Mesenchymal stem cell (in vitro differentiated cells and primary cell): ENCODE measurements around the gene COL3A1.

Experiments used
- DNase-seq: peaks from one replicate; pipeline ENCODE4 v3.0.0-alpha.2; 2013
- H2AFZ ChIP-seq: one replicate; pipeline ENCODE4 v1.6.1; 2013; ENCODE audit warnings: low read depth, mild to moderate bottlenecking, control low read depth, inconsistent platforms, low read length, moderate library complexity
- H2AK5ac ChIP-seq: 2 replicates; pipeline ENCODE4 v1.6.1; 2013; ENCODE audit warnings: low read length, moderate library complexity, mild to moderate bottlenecking, inconsistent platforms; ENCODE audit not compliant: severe bottlenecking
- H2BK120ac ChIP-seq: one replicate; pipeline ENCODE4 v1.6.1; 2013; ENCODE audit warnings: low read depth, mild to moderate bottlenecking, inconsistent platforms, low read length, moderate library complexity
- H2BK12ac ChIP-seq, 2 experiments: one replicate each; pipeline ENCODE4 v1.6.1; 2013; ENCODE audit warnings: inconsistent platforms in 2 of 2, low read length in 2 of 2, mild to moderate bottlenecking in 2 of 2, moderate library complexity in 2 of 2, control low read depth in 1 of 2
- H2BK15ac ChIP-seq: one replicate; pipeline ENCODE4 v1.6.1; 2013; ENCODE audit warnings: mild to moderate bottlenecking, low read depth, inconsistent platforms; ENCODE audit not compliant: poor library complexity, severe bottlenecking
- H2BK5ac ChIP-seq: 2 replicates; pipeline ENCODE4 v1.6.1; 2013; ENCODE audit warnings: low read depth, mild to moderate bottlenecking, low read length, control low read depth, inconsistent platforms; ENCODE audit not compliant: poor library complexity, severe bottlenecking
- H3K14ac ChIP-seq, 2 experiments: one replicate each; pipeline ENCODE4 v1.6.1; 2013; ENCODE audit warnings: inconsistent platforms in 2 of 2, low read length in 2 of 2, control low read depth in 1 of 2, mild to moderate bottlenecking in 1 of 2, moderate library complexity in 1 of 2
- H3K18ac ChIP-seq, 2 experiments: one replicate each; pipeline ENCODE4 v1.6.1; 2013; ENCODE audit warnings: inconsistent platforms in 2 of 2, low read length in 2 of 2, control low read depth in 1 of 2, low read depth in 1 of 2, mild to moderate bottlenecking in 1 of 2
- H3K23ac ChIP-seq, 2 experiments: one replicate each; pipeline ENCODE4 v1.6.1; 2013; ENCODE audit warnings: inconsistent platforms in 2 of 2, low read length in 2 of 2, mild to moderate bottlenecking in 2 of 2, moderate library complexity in 2 of 2, control low read depth in 1 of 2
- H3K27ac ChIP-seq: 2 replicates; pipeline ENCODE4 v1.5.1; 2013; ENCODE audit warnings: mild to moderate bottlenecking, moderate library complexity, low read length, control low read depth, inconsistent platforms; ENCODE audit not compliant: poor library complexity, severe bottlenecking
- H3K27me3 ChIP-seq, 2 experiments: 2 replicates each; pipeline versions ENCODE4 v1.6.1 to v1.7.0; 2013; ENCODE audit warnings: low read length in 2 of 2, mild to moderate bottlenecking in 2 of 2, moderate library complexity in 2 of 2, control low read depth in 1 of 2, inconsistent platforms in 1 of 2; ENCODE audit not compliant: control insufficient read depth in 1 of 2, insufficient read depth in 1 of 2
- H3K36me3 ChIP-seq, 2 experiments: 2 replicates each; pipeline versions ENCODE4 v1.6.1 to v1.7.0; 2013; ENCODE audit warnings: low read length in 2 of 2, control low read depth in 1 of 2, inconsistent platforms in 1 of 2, low read depth in 1 of 2, mild to moderate bottlenecking in 1 of 2; ENCODE audit not compliant: insufficient read depth in 2 of 2, control insufficient read depth in 1 of 2
- H3K4ac ChIP-seq, 2 experiments: one replicate each; pipeline ENCODE4 v1.6.1; 2013; ENCODE audit warnings: inconsistent platforms in 2 of 2, low read length in 2 of 2, mild to moderate bottlenecking in 2 of 2, moderate library complexity in 2 of 2, control low read depth in 1 of 2, low read depth in 1 of 2
- H3K4me1 ChIP-seq: 2 replicates; pipeline ENCODE4 v1.6.1; 2013; ENCODE audit warnings: low read depth, low read length, control low read depth; ENCODE audit not compliant: control insufficient read depth, insufficient read depth
- H3K4me2 ChIP-seq: 2 replicates; pipeline ENCODE4 v1.6.1; 2013; ENCODE audit warnings: low read length, mild to moderate bottlenecking, inconsistent platforms; ENCODE audit not compliant: poor library complexity, severe bottlenecking
- H3K4me3 ChIP-seq, 2 experiments: 2 replicates each; pipeline versions ENCODE4 v1.5.1 to v1.7.0; 2013; ENCODE audit warnings: low read length in 2 of 2, mild to moderate bottlenecking in 2 of 2, control low read depth in 1 of 2, low read depth in 1 of 2; ENCODE audit not compliant: insufficient read depth in 1 of 2
- H3K79me1 ChIP-seq: replicated peaks from 2 replicates; pipeline ENCODE4 v1.6.1; 2013; ENCODE audit warnings: mild to moderate bottlenecking, control low read depth, low read length, inconsistent platforms; ENCODE audit not compliant: poor library complexity, severe bottlenecking
- H3K9ac ChIP-seq: 2 replicates; pipeline ENCODE4 v1.7.0; 2013; ENCODE audit warnings: mild to moderate bottlenecking, low read length, moderate library complexity
- H3K9me3 ChIP-seq: 2 replicates; pipeline ENCODE4 v1.7.0; 2013; ENCODE audit warnings: mild to moderate bottlenecking, low read length; ENCODE audit not compliant: control insufficient read depth
- H4K8ac ChIP-seq: one replicate; pipeline ENCODE4 v1.6.1; 2013; ENCODE audit warnings: inconsistent platforms, mild to moderate bottlenecking, low read length, moderate library complexity
- H4K91ac ChIP-seq: one replicate; pipeline ENCODE4 v1.6.1; 2013; ENCODE audit warnings: mild to moderate bottlenecking, low read length, inconsistent platforms
- WGBS: methylation state at CpG from one replicate; pipeline ENCODE4 v1.1.7; 2013; ENCODE audit warnings: mixed read lengths; 5-methylcytosine and 5-hydroxymethylcytosine counted together

COL3A1 gene

GRCh38 chr2:189020179-189020578 is 46.0 kb downstream of the COL3A1 start:
- Histone ChIP-seq H3K23ac (no peak overlapping the region), H2AK5ac (no peak overlapping the region), H3K79me1 (no peaks in the 10 kb centered on the region), H3K4me1 (no peaks in the 10 kb centered on the region), H3K27ac (no peak overlapping the region), H4K8ac (peak overlapping the region; percentile 5), H3K27me3 (no peaks in the 10 kb centered on the region), H3K18ac (peak overlapping the region in 1 of 2 experiments; percentile 55), H3K14ac (no peak overlapping the region), H2BK15ac (no peak overlapping the region), H2AFZ (no peak overlapping the region), H2BK5ac (no peak overlapping the region), H2BK120ac (no peak overlapping the region), H3K9ac (no peak overlapping the region), H3K4me3 (no peak overlapping the region), H3K4me2 (no peak overlapping the region), H2BK12ac (peak overlapping the region in 1 of 2 experiments; percentile 39), H3K4ac (no peak overlapping the region), H3K9me3 (no peaks in the 10 kb centered on the region), H3K36me3 (no peaks in the 10 kb centered on the region), H4K91ac (peak overlapping the region; percentile 25)
- WGBS, result no CpG with 5 or more reads among the region's 1 CpG
- no peak for DNase-seq

GRCh38 chr2:189022053-189022481 is 47.9 kb downstream of the COL3A1 start:
- Histone ChIP-seq H3K27ac (no peak overlapping the region), H3K23ac (no peak overlapping the region)
- WGBS, result 78% methylated on average over 7 of the region's 7 CpGs

DNA sequence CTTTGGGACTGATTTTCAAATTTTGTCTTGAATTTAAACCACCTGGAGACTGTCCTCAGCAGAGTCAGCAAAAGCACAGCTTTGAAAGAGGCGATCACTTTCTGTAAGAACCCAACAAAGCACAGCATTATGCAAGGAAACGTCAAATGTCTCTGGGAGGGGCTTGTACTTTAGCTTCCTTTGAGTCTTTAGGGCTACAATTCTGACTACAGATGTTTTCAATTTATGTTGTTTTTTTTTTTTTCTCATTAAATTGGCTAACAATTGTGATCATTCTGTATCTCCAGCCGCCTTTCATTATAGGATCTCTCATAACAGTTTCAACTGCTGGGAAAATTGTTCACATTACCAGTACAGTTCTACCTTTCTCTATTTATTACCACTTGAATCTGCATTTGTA is 48.3 kb downstream of the COL3A1 start:
- Histone ChIP-seq H4K91ac (no peak overlapping the region), H3K27ac (no peak overlapping the region), H3K9me3 (no peaks in the 10 kb centered on the region), H4K8ac (no peak overlapping the region), H3K4me3 (peak overlapping the region in 1 of 2 experiments; percentile 42), H2BK5ac (no peak overlapping the region), H3K79me1 (no peaks in the 10 kb centered on the region), H2AK5ac (no peak overlapping the region), H2BK15ac (no peak overlapping the region), H2AFZ (no peak overlapping the region), H3K18ac (no peak overlapping the region), H2BK12ac (no peak overlapping the region), H3K9ac (peak overlapping the region; percentile 96), H3K23ac (no peak overlapping the region), H3K27me3 (no peaks in the 10 kb centered on the region), H2BK120ac (no peak overlapping the region), H3K4me1 (no peaks in the 10 kb centered on the region), H3K4me2 (no peak overlapping the region), H3K14ac (no peak overlapping the region), H3K4ac (no peak overlapping the region), H3K36me3 (no peaks in the 10 kb centered on the region)
- no peak for DNase-seq
- WGBS, result 83% methylated on average over 3 of the region's 3 CpGs

More at GRCh38 chr2:189022053-189022481, 47.9 kb downstream of the COL3A1 start:
- H2BK120ac ChIP-seq, result no peak overlapping the region
- no peak overlapping the region for H2AFZ ChIP-seq
- peak; percentile 82 for DNase-seq
- no peak overlapping the region for H2BK12ac ChIP-seq
- no peaks in the 10 kb centered on the region for H3K27me3 ChIP-seq
- peak overlapping the region in 1 of 2 experiments; percentile 19 for H3K18ac ChIP-seq
- no peak overlapping the region for H3K14ac ChIP-seq
- no peak overlapping the region for H2BK15ac ChIP-seq
- no peak overlapping the region for H3K4ac ChIP-seq
- no peaks in the 10 kb centered on the region for H3K79me1 ChIP-seq
- H2BK5ac ChIP-seq, result no peak overlapping the region
- peak overlapping the region; percentile 96 for H3K9ac ChIP-seq
- no peak overlapping the region for H2AK5ac ChIP-seq
- no peaks in the 10 kb centered on the region for H3K9me3 ChIP-seq
- H4K91ac ChIP-seq, result no peak overlapping the region
- H4K8ac ChIP-seq, result no peak overlapping the region
- peak overlapping the region in 1 of 2 experiments; percentile 42 for H3K4me3 ChIP-seq
- no peak overlapping the region for H3K4me2 ChIP-seq
- H3K36me3 ChIP-seq, result no peaks in the 10 kb centered on the region
- H3K4me1 ChIP-seq, result no peaks in the 10 kb centered on the region

DNA sequence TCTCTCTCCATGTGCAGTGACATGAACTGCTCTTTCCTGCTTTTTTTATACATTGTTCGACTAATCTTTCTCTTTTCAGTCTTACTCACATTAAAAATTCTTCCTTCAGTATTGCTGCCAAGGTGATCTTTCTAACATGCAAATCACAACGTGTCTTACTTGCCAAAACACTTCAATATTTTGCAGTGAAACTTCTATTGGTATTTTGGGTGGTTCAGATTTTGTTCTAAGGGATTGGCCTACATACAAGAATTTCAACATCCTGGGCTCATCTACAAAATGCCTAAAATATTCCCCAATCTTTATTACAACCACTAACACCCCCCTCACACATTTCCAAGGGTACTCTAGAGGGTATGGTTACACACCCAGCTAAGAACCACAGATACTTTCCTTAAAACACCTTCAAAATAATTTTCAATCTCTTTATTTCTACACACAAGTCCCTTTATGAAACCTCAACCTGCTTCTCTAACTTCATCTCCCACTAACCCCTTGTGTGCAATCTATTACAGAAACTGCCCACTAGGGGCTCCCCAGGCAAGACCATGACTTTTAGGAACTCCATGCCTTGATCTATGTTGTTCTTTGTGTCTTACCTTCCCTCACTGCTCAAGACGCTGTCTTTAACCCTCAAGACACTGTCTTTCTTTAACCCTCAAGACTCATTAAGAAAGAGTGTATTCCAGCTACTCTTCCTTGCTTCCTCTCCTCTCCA is 50.9 kb downstream of the COL3A1 start:
- Histone ChIP-seq H3K4me1 (no peaks in the 10 kb centered on the region), H3K36me3 (no peaks in the 10 kb centered on the region), H3K4ac (no peak overlapping the region), H3K9ac (peak overlapping the region; percentile 72), H3K27me3 (no peaks in the 10 kb centered on the region), H3K23ac (no peak overlapping the region), H2AK5ac (no peak overlapping the region), H3K18ac (no peak overlapping the region), H3K4me3 (peak overlapping the region in 1 of 2 experiments; percentile 23), H2BK15ac (no peak overlapping the region), H4K8ac (no peak overlapping the region), H3K9me3 (no peaks in the 10 kb centered on the region), H2BK120ac (no peak overlapping the region), H2AFZ (no peak overlapping the region), H3K79me1 (no peaks in the 10 kb centered on the region), H2BK5ac (no peak overlapping the region), H2BK12ac (no peak overlapping the region), H3K14ac (no peak overlapping the region), H4K91ac (no peak overlapping the region), H3K4me2 (no peak overlapping the region), H3K27ac (no peak overlapping the region)
- DNase-seq, result no peak
- 77% methylated on average over 2 of the region's 3 CpGs for WGBS
